Coronary artery (tissue), 2 donors: ENCODE measurements around the gene ATP8A1.

Source experiments
- DNase-seq: peaks from one replicate; pipeline ENCODE4 v3.0.0-alpha.2; 2017; ENCODE audit warnings: low spot score
- H3K27ac ChIP-seq, 2 donors: fragments of 200-600 bp; sonication (generic); one replicate each; pipeline ENCODE4 v1.5.1; 2016 to 2019
- H3K4me3 ChIP-seq: fragments of 200-600 bp; sonication (generic); 2 replicates; pipeline ENCODE4 v1.5.1; 2016; ENCODE audit warnings: mild to moderate bottlenecking, moderate library complexity
- CTCF ChIP-seq: fragments of 200-600 bp; sonication (generic); IDR thresholded peaks from one replicate; pipeline ENCODE4 v1.5.1; 2019; ENCODE audit warnings: antibody characterized with exemption

Gene ATP8A1

GRCh38 chr4:42561031-42561430 is 95.9 kb downstream of the ATP8A1 start:
- no peak overlapping the region for H3K4me3 ChIP-seq
- no peak for DNase-seq
- no peak overlapping the region for H3K27ac ChIP-seq
- no peak for TF ChIP-seq CTCF

GRCh38 chr4:42560467-42560861 is 96.4 kb downstream of the ATP8A1 start:
- TF ChIP-seq CTCF, result no peak
- Histone ChIP-seq H3K27ac (no peak overlapping the region), H3K4me3 (no peak overlapping the region)
- no peak for DNase-seq

- no peak for DNase-seq
- H3K4me3 ChIP-seq, result no peak overlapping the region
- no peak overlapping the region for H3K27ac ChIP-seq
- no peak for TF ChIP-seq CTCF
These were observed 98.7 kb downstream of the ATP8A1 start for GRCh38 chr4:42558156-42558555.

- no peak for DNase-seq
- Histone ChIP-seq H3K27ac (no peak overlapping the region), H3K4me3 (no peak overlapping the region)
- TF ChIP-seq CTCF, result no peak
These were observed 101.1 kb downstream of the ATP8A1 start for GRCh38 chr4:42555828-42556227.

- no peak for TF ChIP-seq CTCF
- Histone ChIP-seq H3K27ac (no peak overlapping the region), H3K4me3 (no peak overlapping the region)
- no peak for DNase-seq
These were observed 102.8 kb downstream of the ATP8A1 start for GRCh38 chr4:42554072-42554471.

- Histone ChIP-seq H3K4me3 (no peak overlapping the region), H3K27ac (no peak overlapping the region)
- DNase-seq, result no peak
- no peak for TF ChIP-seq CTCF
These were observed 107.0 kb downstream of the ATP8A1 start for GRCh38 chr4:42549896-42550295.

GRCh38 chr4:42547805-42548204 is 109.1 kb downstream of the ATP8A1 start:
- no peak overlapping the region for H3K27ac ChIP-seq
- H3K4me3 ChIP-seq, result no peak overlapping the region
- TF ChIP-seq CTCF, result no peak
- no peak for DNase-seq
